ENCODE measurements around the gene TC2N. TPM values are rescaled to one million over a fixed set of nuclear protein-coding genes. Genes with fewer than 3 reads are reported as not detected.

The TC2N gene
- total RNA-seq, 1 experiment from 2014 or later, result 16.4 TPM

GRCh38 chr14:91904956-91905645, 37.8 kb upstream of the TC2N start:
- Histone ChIP-seq H4K20me1 (ENCODE audit: control insufficient read depth, insufficient read depth, insufficient read length) (no peaks in the 10 kb centered on the region), H2BK5ac (ENCODE audit: insufficient read length, low read length) (no peak overlapping the region), H3K18ac (ENCODE audit: insufficient read length, low read depth, low read length) (no peak overlapping the region), H3K23ac (ENCODE audit: insufficient read length, low read depth, low read length) (no peak overlapping the region), H3K79me1 (ENCODE audit: insufficient read depth, low read depth, low read length, poor library complexity, severe bottlenecking) (no peaks in the 10 kb centered on the region), H3K9me3 (ENCODE audit: control insufficient read depth, low read depth, low read length) (no peaks in the 10 kb centered on the region), H2BK15ac (ENCODE audit: low read depth, low read length) (no peak overlapping the region), H2BK20ac (ENCODE audit: low read depth, low read length, poor library complexity, severe bottlenecking) (no peak overlapping the region), H2BK12ac (ENCODE audit: insufficient read length, low read depth, low read length) (no peak overlapping the region), H3K27ac (ENCODE audit: insufficient read length, low read depth, low read length) (no peak overlapping the region), H2AFZ (ENCODE audit: low read length) (no peak overlapping the region), H3K4ac (ENCODE audit: low read depth, low read length) (no peak overlapping the region), H4K91ac (ENCODE audit: insufficient read length, low read depth, low read length) (no peak overlapping the region), H3K4me1 (ENCODE audit: insufficient read depth, low read length) (no peaks in the 10 kb centered on the region), H3K9ac (ENCODE audit: extremely low read depth, insufficient read length, low read length) (no peak overlapping the region), H3T11ph (ENCODE audit: low read length) (no peak overlapping the region), H3K4me2 (ENCODE audit: insufficient read depth, insufficient read length, low read length) (no peak overlapping the region), H4K8ac (replicated peaks; ENCODE audit: insufficient read length, low read depth, low read length) (no peak overlapping the region), H3K23me2 (ENCODE audit: insufficient read length, low read depth, low read length, poor library complexity, severe bottlenecking) (no peaks in the 10 kb centered on the region), H3K14ac (ENCODE audit: insufficient read depth, low read length) (no peak overlapping the region; the same call in 1 of the 2 replicates), H3K56ac (ENCODE audit: insufficient read length, low read depth, low read length) (no peak overlapping the region), H4K5ac (ENCODE audit: insufficient read length, low read depth, low read length) (no peak overlapping the region), H3K79me2 (ENCODE audit: insufficient read depth, low read length) (no peaks in the 10 kb centered on the region), H2AK5ac (ENCODE audit: insufficient read length, low read length) (no peak overlapping the region), H3K27me3 (ENCODE audit: insufficient read depth, low read length) (no peaks in the 10 kb centered on the region), H2BK120ac (ENCODE audit: low read depth, low read length, poor library complexity, severe bottlenecking) (no peak overlapping the region)
- no peaks in the 10 kb centered on the region for H3K9me3 Mint-ChIP-seq
- WGBS (ENCODE audit: extremely low coverage, insufficient read length, low lambda C conversion rate), result no CpG with 5 or more reads among the region's 9 CpGs
- no peak overlapping the region for H3K27ac Mint-ChIP-seq
- DNase-seq, result no peak
- no peaks in the 10 kb centered on the region for H3K4me1 Mint-ChIP-seq
- no peaks in the 10 kb centered on the region; a peak in 1 of 7 replicates for H3K36me3 Mint-ChIP-seq (ENCODE audit: insufficient read depth in 1 of 3, low read depth in 3 of 3)
- no peak overlapping the region for H3K4me3 Mint-ChIP-seq
- H3K27me3 Mint-ChIP-seq (ENCODE audit: low read depth), result no peaks in the 10 kb centered on the region; the same call in 1 of the 2 replicates
- TF ChIP-seq CTCF (conservative IDR thresholded peaks at IDR 0.05), result no peak
